DND-41 (cell line): ENCODE measurements around the gene NT5DC3.

Experiments
- ATAC-seq: fragments of 200-7000 bp; cut with Tn5 transposase; 3 replicates; pipeline ENCODE4 v1.9.1; 2021; ENCODE audit warnings: low read depth; ENCODE audit not compliant: insufficient read depth
- DNase-seq: peaks from one replicate; pipeline ENCODE4 v3.0.0-alpha.2; 2020
- H2AFZ ChIP-seq: 2 replicates; pipeline ENCODE4 v1.6.0; 2012; ENCODE audit warnings: low read depth, low read length
- H3K27ac ChIP-seq: 2 replicates; pipeline ENCODE4 v1.5.1; 2012; ENCODE audit warnings: low read length, inconsistent platforms
- H3K27me3 ChIP-seq: fragments of 200-600 bp; sonication (generic); 2 replicates; pipeline ENCODE4 v1.6.0; 2012; ENCODE audit warnings: low read length, mild to moderate bottlenecking, inconsistent platforms; ENCODE audit not compliant: insufficient read depth, poor library complexity
- H3K36me3 ChIP-seq: 2 replicates; pipeline ENCODE4 v1.5.1; 2012; ENCODE audit warnings: low read length, inconsistent platforms; ENCODE audit not compliant: insufficient read depth
- H3K4me1 ChIP-seq: 2 replicates; pipeline ENCODE4 v1.5.1; 2012; ENCODE audit warnings: mild to moderate bottlenecking, low read length; ENCODE audit not compliant: insufficient read depth
- H3K4me2 ChIP-seq: 2 replicates; pipeline ENCODE4 v1.6.0; 2012; ENCODE audit warnings: mild to moderate bottlenecking, moderate library complexity, low read length, inconsistent platforms; ENCODE audit not compliant: insufficient read depth
- H3K4me3 ChIP-seq, 2 experiments: fragments of 200-600 bp in 1 of 2; shearing (Covaris generic) in 1 of 2; 2 replicates each; pipeline ENCODE4 v1.5.1; 2012 to 2016; ENCODE audit warnings: inconsistent platforms in 2 of 2, low read length in 2 of 2, mild to moderate bottlenecking in 2 of 2, low read depth in 1 of 2, moderate library complexity in 1 of 2
- H3K79me2 ChIP-seq: 2 replicates; pipeline ENCODE4 v1.6.0; 2012; ENCODE audit warnings: low read length, inconsistent platforms; ENCODE audit not compliant: insufficient read depth
- H3K9ac ChIP-seq: 2 replicates; pipeline ENCODE4 v1.6.0; 2012; ENCODE audit warnings: low read depth, mild to moderate bottlenecking, inconsistent platforms, low read length, moderate library complexity
- H3K9me3 ChIP-seq: 2 replicates; pipeline ENCODE4 v1.5.1; 2012; ENCODE audit warnings: low read length, moderate library complexity, mild to moderate bottlenecking, inconsistent platforms; ENCODE audit not compliant: insufficient read depth, severe bottlenecking
- H4K20me1 ChIP-seq: 2 replicates; pipeline ENCODE4 v1.6.0; 2012; ENCODE audit warnings: low read length; ENCODE audit not compliant: insufficient read depth
- EZH2 ChIP-seq: IDR thresholded peaks from 3 replicates; pipeline ENCODE4 v1.6.1; 2012; ENCODE audit warnings: borderline replicate concordance, low read depth, mild to moderate bottlenecking, moderate library complexity, low read length, inconsistent platforms; ENCODE audit not compliant: severe bottlenecking
- TF ChIP-seq, protein P1 (sequence below): IDR thresholded peaks from 2 replicates; pipeline ENCODE4 v1.5.1; 2012; ENCODE audit warnings: borderline replicate concordance, low read length, moderate library complexity, mild to moderate bottlenecking; ENCODE audit not compliant: poor library complexity, severe bottlenecking; ENCODE audit errors: extremely low read depth

The NT5DC3 gene

DNA sequence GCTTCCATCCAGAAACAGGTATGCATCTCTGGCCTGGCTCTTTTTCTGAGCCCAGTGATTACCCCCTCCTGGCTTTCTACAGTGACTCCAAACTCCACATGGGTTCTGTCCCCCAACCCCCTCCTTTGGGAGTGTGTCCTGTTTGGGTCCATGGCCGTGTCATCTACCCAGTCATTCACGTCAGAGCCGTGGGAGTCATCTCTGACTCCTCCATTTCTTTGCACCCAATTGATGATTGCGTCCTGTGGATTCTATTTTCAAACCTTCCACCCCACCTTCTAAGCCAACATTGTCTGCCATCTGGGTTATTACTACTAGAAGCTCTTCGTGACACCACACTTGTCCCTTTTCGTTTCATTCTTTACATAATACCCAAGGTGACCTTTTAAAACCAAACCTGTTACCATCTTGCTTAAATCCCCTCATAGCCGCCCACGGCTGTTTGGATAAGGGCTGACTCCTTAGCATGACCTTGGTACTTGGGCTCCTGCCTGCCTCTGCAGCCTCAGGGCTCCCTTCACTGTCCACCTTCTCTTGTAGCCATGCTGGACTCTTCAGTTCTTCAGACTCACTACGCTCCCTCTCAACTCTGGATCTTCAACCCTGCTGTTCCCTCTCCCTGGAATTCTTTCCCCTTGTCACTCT, 38.1 kb upstream of the NT5DC3 start:
- H3K36me3 ChIP-seq = no peaks in the 10 kb centered on the region
- peaks cover 24% of the 10 kb centered on the region for H3K27me3 ChIP-seq
- H3K4me3 ChIP-seq = no peak overlapping the region
- DNase-seq = no peak
- H4K20me1 ChIP-seq = no peaks in the 10 kb centered on the region
- H3K27ac ChIP-seq = no peak overlapping the region
- TF ChIP-seq, protein P1, sequence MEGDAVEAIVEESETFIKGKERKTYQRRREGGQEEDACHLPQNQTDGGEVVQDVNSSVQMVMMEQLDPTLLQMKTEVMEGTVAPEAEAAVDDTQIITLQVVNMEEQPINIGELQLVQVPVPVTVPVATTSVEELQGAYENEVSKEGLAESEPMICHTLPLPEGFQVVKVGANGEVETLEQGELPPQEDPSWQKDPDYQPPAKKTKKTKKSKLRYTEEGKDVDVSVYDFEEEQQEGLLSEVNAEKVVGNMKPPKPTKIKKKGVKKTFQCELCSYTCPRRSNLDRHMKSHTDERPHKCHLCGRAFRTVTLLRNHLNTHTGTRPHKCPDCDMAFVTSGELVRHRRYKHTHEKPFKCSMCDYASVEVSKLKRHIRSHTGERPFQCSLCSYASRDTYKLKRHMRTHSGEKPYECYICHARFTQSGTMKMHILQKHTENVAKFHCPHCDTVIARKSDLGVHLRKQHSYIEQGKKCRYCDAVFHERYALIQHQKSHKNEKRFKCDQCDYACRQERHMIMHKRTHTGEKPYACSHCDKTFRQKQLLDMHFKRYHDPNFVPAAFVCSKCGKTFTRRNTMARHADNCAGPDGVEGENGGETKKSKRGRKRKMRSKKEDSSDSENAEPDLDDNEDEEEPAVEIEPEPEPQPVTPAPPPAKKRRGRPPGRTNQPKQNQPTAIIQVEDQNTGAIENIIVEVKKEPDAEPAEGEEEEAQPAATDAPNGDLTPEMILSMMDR = no peak
- TF ChIP-seq EZH2 = no peak
- no peaks in the 10 kb centered on the region for H3K9me3 ChIP-seq
- no peak overlapping the region for H2AFZ ChIP-seq
- ATAC-seq = no peak
- H3K9ac ChIP-seq = no peak overlapping the region
- no peaks in the 10 kb centered on the region for H3K79me2 ChIP-seq
- no peak overlapping the region for H3K4me2 ChIP-seq
- peaks cover 4% of the 10 kb centered on the region for H3K4me1 ChIP-seq

DNA sequence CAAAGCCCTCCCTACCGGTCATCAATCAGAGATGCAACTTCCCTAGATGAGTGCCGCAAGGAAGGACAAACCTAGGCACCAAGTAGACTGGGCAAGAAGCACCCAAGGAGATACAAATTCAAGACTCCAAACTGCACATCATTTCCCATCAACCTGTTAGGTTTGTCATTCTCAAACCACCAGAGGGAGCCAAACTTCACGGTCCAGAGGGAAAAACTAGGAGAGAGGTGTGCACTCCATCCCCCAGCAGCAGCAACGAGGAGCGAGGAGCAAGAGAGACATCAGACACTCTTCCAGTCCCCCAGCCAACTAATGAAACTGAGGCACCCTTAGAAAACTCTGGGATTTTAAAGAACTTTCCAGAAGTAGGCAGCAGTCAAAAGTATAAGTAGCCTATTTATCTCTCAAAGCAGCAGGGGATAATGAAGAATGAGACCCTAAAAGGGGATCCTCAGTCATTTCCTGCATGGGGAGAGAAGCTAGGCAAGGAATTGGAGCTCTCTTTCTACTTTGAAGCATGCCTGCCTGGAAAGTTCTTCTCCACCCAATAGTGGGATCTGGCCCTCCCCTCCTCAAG, 37.0 kb upstream of the NT5DC3 start:
- Histone ChIP-seq H2AFZ (no peak overlapping the region), H3K4me1 (peaks cover 4% of the 10 kb centered on the region)

DNA sequence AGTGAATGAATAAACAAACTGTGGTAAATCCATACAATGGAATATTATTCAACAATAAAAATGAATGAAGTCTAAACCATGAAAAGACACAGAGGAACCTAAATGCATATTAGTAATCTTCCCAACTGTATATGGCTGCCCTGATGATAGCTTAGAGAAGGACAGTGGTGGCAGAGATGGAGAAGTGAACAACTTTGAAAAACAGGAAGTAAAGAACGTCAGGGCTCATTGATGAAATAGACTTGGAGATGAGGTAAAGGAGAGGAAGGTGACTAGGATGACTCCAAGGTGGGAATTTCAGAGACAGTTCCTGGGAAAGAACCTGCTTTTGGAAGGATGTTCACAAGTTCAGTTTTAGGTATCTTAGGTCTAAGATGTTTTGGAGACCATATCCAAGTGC, 36.3 kb upstream of the NT5DC3 start:
- Histone ChIP-seq H4K20me1 (no peaks in the 10 kb centered on the region), H3K9ac (no peak overlapping the region), H3K9me3 (no peaks in the 10 kb centered on the region), H3K36me3 (no peaks in the 10 kb centered on the region), H3K79me2 (no peaks in the 10 kb centered on the region), H3K4me3 (no peak overlapping the region), H3K27me3 (peaks cover 24% of the 10 kb centered on the region), H3K4me2 (no peak overlapping the region), H3K4me1 (peaks cover 4% of the 10 kb centered on the region), H2AFZ (no peak overlapping the region), H3K27ac (no peak overlapping the region)
- DNase-seq (no peak), ATAC-seq (no peak)
- TF ChIP-seq, protein P1 = no peak
- no peak for TF ChIP-seq EZH2

More for the DNA sequence above, 37.0 kb upstream of the NT5DC3 start:
- ATAC-seq (peak; percentile 93), DNase-seq (peak; percentile 67)
- Histone ChIP-seq H3K9me3 (no peaks in the 10 kb centered on the region), H3K27ac (no peak overlapping the region), H3K4me3 (no peak overlapping the region), H3K36me3 (no peaks in the 10 kb centered on the region), H3K79me2 (no peaks in the 10 kb centered on the region), H3K9ac (no peak overlapping the region), H4K20me1 (no peaks in the 10 kb centered on the region), H3K27me3 (peaks cover 24% of the 10 kb centered on the region), H3K4me2 (peak overlapping the region; percentile 41)
- no peak for TF ChIP-seq EZH2
- TF ChIP-seq, protein P1 = peak; percentile 88
